Subcutaneous adipose tissue (tissue), 4 donors: Measurements from ENCODE around the gene G0S2. TPM values are rescaled to one million over a fixed set of nuclear protein-coding genes. Genes with fewer than 3 reads are reported as not detected.

Experiments used
- CTCF ChIP-seq: fragments of 450-650 bp; IDR thresholded peaks from one replicate; pipeline ENCODE4 v1.5.1; 2016; ENCODE audit warnings: low read depth, mild to moderate bottlenecking, control low read depth, antibody characterized with exemption, moderate library complexity
- total RNA-seq, 4 donors: library from RNA; depleted of rRNA; stranded (reverse); fragments of >200 nt; gene quantifications; one replicate each; pipeline ENCODE4 v1.1.0, GENCODE V29; 2016

G0S2 gene
- total RNA-seq, 4 donors from 2014 or later: 926 to 3,115 (median 1,789) TPM

GRCh38 chr1:209657918-209658317 lies 17.3 kb upstream of the G0S2 start:
- no peak for TF ChIP-seq CTCF

GRCh38 chr1:209659909-209660308 lies 15.3 kb upstream of the G0S2 start:
- TF ChIP-seq CTCF: no peak

- no peak for TF ChIP-seq CTCF
These were observed 14.1 kb upstream of the G0S2 start for GRCh38 chr1:209661071-209661470.

- no peak for TF ChIP-seq CTCF
These were observed 12.3 kb upstream of the G0S2 start for GRCh38 chr1:209662879-209663327.

- no peak for TF ChIP-seq CTCF
These were observed 8.1 kb upstream of the G0S2 start for GRCh38 chr1:209667103-209667502.

- no peak for TF ChIP-seq CTCF
These were observed 7.5 kb upstream of the G0S2 start for GRCh38 chr1:209667708-209668107.

GRCh38 chr1:209670441-209671082 lies 4.7 kb upstream of the G0S2 start:
- no peak for TF ChIP-seq CTCF
